ENCODE data around the gene AXIN2. TPM values are rescaled to one million over a fixed set of nuclear protein-coding genes. Genes with fewer than 3 reads are reported as not detected.
A peak's percentile ranks its signal among the peaks of the same experiment; 100 is the strongest.

AXIN2 gene
- total RNA-seq, 4 donors from 2014 or later, result 9.9 to 27.2 (median 17.9) TPM

- TF ChIP-seq CTCF (IDR thresholded peaks at IDR 0.05 in 4 of 5, conservative IDR thresholded peaks at IDR 0.05 in 1 of 5) (no peak), POLR2A (IDR thresholded peaks at IDR 0.05) (peak; percentile 22 to 61)
- ATAC-seq, result no peak
- in situ Hi-C loops (cut with MboI; ENCODE audit: low sequenced_read_pairs in 4 of 4), result loop anchor here (5.0 to 25.0 kb wide), 6 partner anchors 100 to 595 kb away; no protein-coding TSS in a partner anchor
- H3K27me3 ChIP-seq, result no peaks in the 10 kb centered on the region
- H3K4me1 ChIP-seq, result peaks cover 22 to 40% of the 10 kb centered on the region in 2 donors
- no peaks in the 10 kb centered on the region for H3K9me3 ChIP-seq
- intact Hi-C loops (cut with DNase I; ENCODE audit: low total_unique reads), result loop anchor here (5.0 to 10.0 kb wide), 3 partner anchors 260 to 1120 kb away; partner anchors contain the start of gene GNA13
- peak overlapping the region in 2 of 4 donors; percentile 32 to 72 for H3K4me3 ChIP-seq
- no peaks in the 10 kb centered on the region for H3K36me3 ChIP-seq
- DNase-seq, result no peak
- no peak overlapping the region for H3K27ac ChIP-seq
These were observed 3.8 kb downstream of the AXIN2 start for GRCh38 chr17:65557349-65558310.

DNA sequence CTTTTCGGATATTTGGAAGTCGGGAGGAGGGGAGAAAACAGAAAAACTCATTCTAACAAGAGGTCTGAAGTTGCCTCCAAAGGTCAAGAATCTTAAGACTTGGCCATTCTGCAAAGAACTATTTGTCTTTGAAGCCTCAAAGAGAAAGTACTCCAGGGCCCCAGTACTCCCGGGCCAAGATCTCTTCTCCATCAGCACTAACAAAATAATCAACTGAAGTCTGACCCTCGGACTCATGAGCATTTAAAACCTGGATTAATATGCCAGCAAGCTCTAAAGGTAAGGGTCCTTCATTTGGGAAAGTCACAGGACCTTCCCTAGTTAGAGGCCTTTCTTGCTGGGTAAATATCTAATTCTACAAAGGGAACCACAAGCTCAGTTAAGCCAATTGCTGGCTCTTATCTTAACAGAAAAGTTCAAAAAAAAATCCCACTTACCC is 4.5 kb downstream of the AXIN2 start:
- no peak for DNase-seq
- intact Hi-C loops (cut with DNase I; ENCODE audit: low total_unique reads), result loop anchor here (1.0 to 10.0 kb wide), 4 partner anchors 101 to 1120 kb away; partner anchors contain the start of gene GNA13
- in situ Hi-C loops (cut with MboI; ENCODE audit: low sequenced_read_pairs in 4 of 4), result loop anchor here (5.0 to 25.0 kb wide), 6 partner anchors 100 to 595 kb away; no protein-coding TSS in a partner anchor
- no peak for TF ChIP-seq POLR2A (IDR thresholded peaks at IDR 0.05)
- TF ChIP-seq CTCF (IDR thresholded peaks at IDR 0.05 in 4 of 5, conservative IDR thresholded peaks at IDR 0.05 in 1 of 5), result no peak
- Histone ChIP-seq H3K4me1 (peaks cover 15 to 33% of the 10 kb centered on the region in 2 donors), H3K9me3 (no peaks in the 10 kb centered on the region), H3K27ac (no peak overlapping the region), H3K4me3 (peak overlapping the region in 1 of 4 donors; percentile 32), H3K27me3 (no peaks in the 10 kb centered on the region), H3K36me3 (no peaks in the 10 kb centered on the region)
- no peak for ATAC-seq

GRCh38 chr17:65556014-65556909 is 5.2 kb downstream of the AXIN2 start:
- H3K4me1 ChIP-seq, result peaks cover 14 to 31% of the 10 kb centered on the region in 2 donors
- intact Hi-C loops (cut with DNase I; ENCODE audit: low total_unique reads), result loop anchor here (1.0 to 10.0 kb wide), 4 partner anchors 100 to 1121 kb away; partner anchors contain the start of gene GNA13

More at GRCh38 chr17:65556014-65556909, 5.2 kb downstream of the AXIN2 start:
- Histone ChIP-seq H3K36me3 (no peaks in the 10 kb centered on the region), H3K9me3 (no peaks in the 10 kb centered on the region), H3K27me3 (no peaks in the 10 kb centered on the region), H3K27ac (no peak overlapping the region), H3K4me3 (peak overlapping the region in 1 of 4 donors; percentile 32)
- TF ChIP-seq CTCF (IDR thresholded peaks at IDR 0.05 in 4 of 5, conservative IDR thresholded peaks at IDR 0.05 in 1 of 5) (peak; percentile 73 to 95 (median 90)), POLR2A (IDR thresholded peaks at IDR 0.05) (peak; percentile 41 to 76)
- ATAC-seq (peak; percentile 29 to 46), DNase-seq (peak; percentile 62 to 81)
- in situ Hi-C loops (cut with MboI; ENCODE audit: low sequenced_read_pairs in 4 of 4), result loop anchor here (5.0 to 25.0 kb wide), 6 partner anchors 99 to 594 kb away; no protein-coding TSS in a partner anchor
